MM.1S (cell line): Measurements from ENCODE around the gene LGALS3.

Experiments used
- DNase-seq: peaks from one replicate; pipeline ENCODE4 v3.0.0-alpha.2; 2015
- H2AFZ ChIP-seq: fragments of 300-600 bp; sonication (generic); 2 replicates; pipeline ENCODE4 v1.6.0; 2016; ENCODE audit warnings: antibody characterized with exemption, low read length
- H3F3A ChIP-seq: fragments of 300-600 bp; sonication (generic); 2 replicates; pipeline ENCODE4 v1.6.1; 2016; ENCODE audit warnings: mild to moderate bottlenecking, antibody characterized with exemption, low read length, moderate library complexity, mixed read lengths; ENCODE audit not compliant: insufficient read depth
- H3K27ac ChIP-seq: fragments of 300-600 bp; sonication (generic); 2 replicates; pipeline ENCODE4 v1.5.1; 2016; ENCODE audit warnings: mild to moderate bottlenecking, low read length
- H3K27me3 ChIP-seq: fragments of 300-600 bp; sonication (generic); replicated peaks from 2 replicates; pipeline ENCODE4 v1.6.0; 2016; ENCODE audit warnings: low read length; ENCODE audit not compliant: insufficient read depth
- H3K36me3 ChIP-seq: fragments of 300-600 bp; sonication (generic); replicated peaks from 2 replicates; pipeline ENCODE4 v1.6.1; 2016; ENCODE audit warnings: mild to moderate bottlenecking, low read length, mixed read lengths; ENCODE audit not compliant: insufficient read depth
- H3K4me1 ChIP-seq: fragments of 300-600 bp; sonication (generic); 2 replicates; pipeline ENCODE4 v1.6.1; 2016; ENCODE audit warnings: low read length, mixed read lengths
- H3K4me2 ChIP-seq: fragments of 300-600 bp; sonication (generic); 2 replicates; pipeline ENCODE4 v1.6.0; 2016; ENCODE audit warnings: low read depth, low read length
- H3K4me3 ChIP-seq: fragments of 300-600 bp; sonication (generic); 2 replicates; pipeline ENCODE4 v1.5.1; 2016; ENCODE audit warnings: low read length, mixed read lengths
- H3K79me2 ChIP-seq: fragments of 300-600 bp; sonication (generic); 2 replicates; pipeline ENCODE4 v1.6.1; 2016; ENCODE audit warnings: mixed run types, low read length, mixed read lengths
- H3K9ac ChIP-seq: fragments of 300-600 bp; sonication (generic); 2 replicates; pipeline ENCODE4 v1.6.1; 2016; ENCODE audit warnings: low read length, mixed read lengths
- H3K9me2 ChIP-seq: fragments of 300-600 bp; sonication (generic); replicated peaks from 2 replicates; pipeline ENCODE4 v1.6.1; 2016; ENCODE audit warnings: mild to moderate bottlenecking, low read length, mixed read lengths; ENCODE audit not compliant: insufficient read depth
- H3K9me3 ChIP-seq: fragments of 300-600 bp; sonication (generic); replicated peaks from 2 replicates; pipeline ENCODE4 v1.6.1; 2016; ENCODE audit warnings: mild to moderate bottlenecking, low read length, mixed read lengths; ENCODE audit not compliant: insufficient read depth
- H4K20me1 ChIP-seq: fragments of 300-600 bp; sonication (generic); 2 replicates; pipeline ENCODE4 v1.6.1; 2016; ENCODE audit warnings: mild to moderate bottlenecking, low read length, moderate library complexity, mixed read lengths; ENCODE audit not compliant: insufficient read depth
- EZH2 ChIP-seq: fragments of 300-600 bp; sonication (generic); optimal IDR thresholded peaks from 2 replicates; pipeline ENCODE3; 2017; ENCODE audit warnings: low read depth, mild to moderate bottlenecking, antibody characterized with exemption, low read length, mixed read lengths
- EZH2phosphoT487 ChIP-seq: fragments of 300-600 bp; sonication (generic); IDR thresholded peaks from 2 replicates; pipeline ENCODE4 v1.6.1; 2018; ENCODE audit warnings: antibody characterized with exemption, low read length
- TF ChIP-seq, protein P1 (sequence below): fragments of 300-600 bp; sonication (generic); IDR thresholded peaks from 2 replicates; pipeline ENCODE4 v1.5.1; 2016; ENCODE audit warnings: antibody characterized with exemption, low read length, mixed read lengths

The LGALS3 gene

DNA sequence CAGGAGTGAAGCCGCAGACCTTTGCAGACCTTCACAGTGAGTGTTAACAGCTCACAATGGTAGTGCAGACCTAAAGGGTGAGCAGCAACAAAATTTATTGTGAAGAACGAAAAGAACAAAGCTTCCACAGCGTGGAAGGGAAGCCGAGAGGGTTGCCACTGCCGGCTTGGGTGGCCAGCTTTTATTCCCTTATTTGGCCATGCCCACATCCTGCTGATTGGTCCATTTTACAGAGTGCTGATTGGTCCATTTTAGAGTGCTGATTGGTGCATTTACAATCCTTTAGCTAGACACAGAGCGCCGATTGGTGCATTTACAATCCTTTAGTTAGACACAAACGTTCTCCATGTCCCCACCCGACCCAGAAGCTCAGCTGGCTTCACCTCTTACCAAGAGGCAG is 42.1 kb upstream of the LGALS3 start:
- Histone ChIP-seq H3K4me3 (no peak overlapping the region), H3K79me2 (no peaks in the 10 kb centered on the region), H3K4me1 (no peaks in the 10 kb centered on the region), H3K9me3 (no peaks in the 10 kb centered on the region), H3K4me2 (no peak overlapping the region), H3K9ac (no peak overlapping the region), H2AFZ (no peak overlapping the region), H3F3A (no peaks in the 10 kb centered on the region), H4K20me1 (no peaks in the 10 kb centered on the region), H3K27ac (no peak overlapping the region), H3K27me3 (no peaks in the 10 kb centered on the region), H3K9me2 (no peaks in the 10 kb centered on the region), H3K36me3 (no peaks in the 10 kb centered on the region)
- DNase-seq: no peak
- no peak for TF ChIP-seq EZH2
- TF ChIP-seq EZH2phosphoT487: no peak
- TF ChIP-seq, protein P1, sequence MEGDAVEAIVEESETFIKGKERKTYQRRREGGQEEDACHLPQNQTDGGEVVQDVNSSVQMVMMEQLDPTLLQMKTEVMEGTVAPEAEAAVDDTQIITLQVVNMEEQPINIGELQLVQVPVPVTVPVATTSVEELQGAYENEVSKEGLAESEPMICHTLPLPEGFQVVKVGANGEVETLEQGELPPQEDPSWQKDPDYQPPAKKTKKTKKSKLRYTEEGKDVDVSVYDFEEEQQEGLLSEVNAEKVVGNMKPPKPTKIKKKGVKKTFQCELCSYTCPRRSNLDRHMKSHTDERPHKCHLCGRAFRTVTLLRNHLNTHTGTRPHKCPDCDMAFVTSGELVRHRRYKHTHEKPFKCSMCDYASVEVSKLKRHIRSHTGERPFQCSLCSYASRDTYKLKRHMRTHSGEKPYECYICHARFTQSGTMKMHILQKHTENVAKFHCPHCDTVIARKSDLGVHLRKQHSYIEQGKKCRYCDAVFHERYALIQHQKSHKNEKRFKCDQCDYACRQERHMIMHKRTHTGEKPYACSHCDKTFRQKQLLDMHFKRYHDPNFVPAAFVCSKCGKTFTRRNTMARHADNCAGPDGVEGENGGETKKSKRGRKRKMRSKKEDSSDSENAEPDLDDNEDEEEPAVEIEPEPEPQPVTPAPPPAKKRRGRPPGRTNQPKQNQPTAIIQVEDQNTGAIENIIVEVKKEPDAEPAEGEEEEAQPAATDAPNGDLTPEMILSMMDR: no peak

DNA sequence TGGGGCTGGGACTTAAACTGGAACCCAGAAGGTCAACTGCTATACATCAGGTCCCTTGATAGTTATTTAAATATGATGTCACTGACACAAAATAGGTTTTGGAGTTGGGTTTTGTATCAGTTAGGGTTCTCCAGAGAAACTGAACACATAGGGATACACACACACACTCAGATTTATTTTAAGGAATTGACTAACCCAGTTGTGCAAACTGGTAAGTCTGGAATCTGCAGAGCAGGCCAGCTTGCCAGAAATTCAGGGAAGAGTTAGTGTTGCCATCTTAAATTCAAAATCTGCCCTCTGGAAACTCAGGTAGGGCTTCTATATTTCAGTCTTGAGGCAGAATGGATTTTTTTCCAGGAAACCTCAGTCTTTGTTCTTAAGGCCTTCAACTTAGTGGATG is 40.7 kb upstream of the LGALS3 start:
- TF ChIP-seq, protein P1: no peak
- TF ChIP-seq EZH2 (no peak), EZH2phosphoT487 (no peak)
- Histone ChIP-seq H2AFZ (no peak overlapping the region), H3K9me3 (no peaks in the 10 kb centered on the region), H3K36me3 (no peaks in the 10 kb centered on the region), H3K9me2 (no peaks in the 10 kb centered on the region), H3F3A (no peaks in the 10 kb centered on the region), H3K4me2 (no peak overlapping the region), H3K27ac (no peak overlapping the region), H3K79me2 (no peaks in the 10 kb centered on the region), H3K4me1 (no peaks in the 10 kb centered on the region), H3K4me3 (no peak overlapping the region), H3K27me3 (no peaks in the 10 kb centered on the region), H3K9ac (no peak overlapping the region), H4K20me1 (no peaks in the 10 kb centered on the region)
- no peak for DNase-seq

DNA sequence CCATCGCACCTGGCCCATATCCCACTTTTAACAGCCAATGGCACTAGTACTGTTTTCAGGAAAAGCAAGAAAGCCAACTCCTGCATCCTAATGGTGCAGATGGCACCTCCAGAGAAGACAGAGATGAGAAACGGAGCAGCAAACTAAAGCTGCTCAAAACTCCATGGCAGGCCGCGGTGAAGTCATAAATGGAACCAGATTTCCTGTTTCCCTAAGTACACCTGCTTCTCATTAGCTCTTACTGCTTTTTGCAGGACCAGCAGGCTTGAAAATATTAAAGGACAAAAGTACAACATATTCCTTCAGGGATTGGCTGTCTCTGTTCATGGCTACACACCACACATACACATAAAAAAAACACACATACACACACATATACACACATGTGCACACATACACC is 36.7 kb upstream of the LGALS3 start:
- H3K36me3 ChIP-seq: no peaks in the 10 kb centered on the region
- H3K4me2 ChIP-seq: no peak overlapping the region
- H3K4me3 ChIP-seq: no peak overlapping the region
- no peaks in the 10 kb centered on the region for H3K79me2 ChIP-seq
- no peak for DNase-seq
- H3K9me2 ChIP-seq: no peaks in the 10 kb centered on the region
- no peaks in the 10 kb centered on the region for H3K9me3 ChIP-seq
- TF ChIP-seq EZH2phosphoT487: no peak
- TF ChIP-seq, protein P1: no peak
- TF ChIP-seq EZH2: no peak
- no peaks in the 10 kb centered on the region for H3K4me1 ChIP-seq
- no peaks in the 10 kb centered on the region for H3K27me3 ChIP-seq
- H3K27ac ChIP-seq: no peak overlapping the region
- H3F3A ChIP-seq: no peaks in the 10 kb centered on the region
- no peaks in the 10 kb centered on the region for H4K20me1 ChIP-seq
- no peak overlapping the region for H2AFZ ChIP-seq
- H3K9ac ChIP-seq: no peak overlapping the region
